GM19025 (cell line): ENCODE data around the gene PRKCE.

Experiments
- ATAC-seq: cut with Tn5 transposase; IDR thresholded peaks from one replicate; pipeline ENCODE4 v1.9.1; 2021; ENCODE audit warnings: mild to moderate bottlenecking, low read depth, moderate library complexity; ENCODE audit not compliant: unreplicated experiment

Gene PRKCE

DNA sequence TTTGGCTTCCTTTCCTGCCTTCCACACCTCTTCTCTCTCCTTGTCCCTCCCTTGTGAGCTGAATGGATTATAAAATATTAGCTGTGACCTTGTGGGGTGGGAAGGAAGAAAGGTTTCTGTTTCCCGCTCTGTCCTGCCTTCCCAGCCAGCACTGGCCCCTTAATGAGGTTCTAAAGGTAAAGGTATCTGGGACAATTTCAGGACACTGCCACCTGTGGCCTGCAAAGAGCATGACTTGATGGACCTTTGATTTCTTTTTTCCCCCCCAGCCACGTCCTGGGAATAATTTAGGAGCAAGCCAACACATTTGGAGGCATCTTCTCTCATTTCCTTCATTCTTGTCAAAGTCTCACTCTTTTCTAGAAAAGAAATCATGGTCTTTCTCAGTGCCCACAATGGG lies 399.0 kb downstream of the PRKCE start:
- ATAC-seq, result no peak

DNA sequence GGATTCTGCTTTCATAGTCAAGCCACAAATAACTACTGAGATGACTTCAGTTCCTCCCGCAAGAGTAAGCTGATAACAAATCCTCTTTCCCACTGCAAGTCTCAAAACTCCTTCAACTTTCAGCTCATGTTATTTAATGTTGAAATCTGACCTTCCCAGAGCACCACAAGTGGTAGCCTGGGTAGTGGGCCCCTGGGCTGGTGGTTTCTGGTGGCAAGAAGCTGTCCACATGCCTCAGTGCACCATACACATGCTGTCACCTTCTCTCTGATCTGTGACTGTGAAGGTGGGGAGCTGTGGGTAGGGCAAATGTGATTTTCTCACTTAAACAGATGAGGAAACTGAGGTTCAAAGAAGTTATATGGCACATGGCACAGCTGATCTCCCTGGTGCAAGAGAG lies 399.6 kb downstream of the PRKCE start:
- no peak for ATAC-seq

GRCh38 chr2:46053564-46053963 lies 402.1 kb downstream of the PRKCE start:
- ATAC-seq, result no peak

GRCh38 chr2:46056541-46056940 lies 405.1 kb downstream of the PRKCE start:
- no peak for ATAC-seq

GRCh38 chr2:46058140-46058539 lies 406.7 kb downstream of the PRKCE start:
- ATAC-seq, result no peak

GRCh38 chr2:46062637-46063412 lies 411.4 kb downstream of the PRKCE start:
- no peak for ATAC-seq

DNA sequence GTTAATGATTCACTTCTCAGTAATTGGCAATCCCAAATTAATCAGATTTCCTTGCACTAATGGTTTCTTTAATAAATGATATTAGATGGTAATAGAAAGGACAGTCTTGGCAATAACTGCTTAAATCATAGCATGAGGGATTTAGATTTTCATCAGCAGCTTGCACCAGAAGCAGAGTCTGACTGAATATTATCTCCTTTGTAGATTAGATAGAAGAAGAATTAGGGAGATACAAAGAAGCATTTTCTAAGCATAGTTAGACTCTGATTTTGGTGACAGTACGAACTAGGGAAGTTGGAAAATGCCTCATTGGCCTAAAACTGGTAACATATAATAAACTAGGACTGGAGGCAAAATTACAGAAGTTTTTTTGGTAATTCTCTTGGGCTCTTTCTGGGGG lies 412.9 kb downstream of the PRKCE start:
- no peak for ATAC-seq

DNA sequence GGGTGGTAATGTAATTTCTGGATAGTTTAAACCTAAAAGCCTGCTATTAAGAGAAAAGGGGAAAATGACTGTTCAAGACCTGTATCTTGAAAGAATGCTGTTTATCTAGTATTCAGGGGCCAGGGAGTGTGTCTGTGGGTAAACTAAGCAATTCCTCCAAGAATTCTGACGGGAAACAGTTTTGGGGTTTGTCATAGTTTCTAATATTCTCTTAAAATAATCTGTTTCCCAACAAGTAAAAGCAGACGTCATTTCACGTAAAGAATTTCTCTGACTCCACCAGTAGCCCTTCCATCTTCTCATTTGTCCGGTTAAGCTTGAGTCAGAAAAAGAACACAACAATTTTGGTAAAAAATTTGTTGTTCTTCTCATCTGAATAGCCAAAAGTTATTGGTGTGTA lies 413.7 kb downstream of the PRKCE start:
- ATAC-seq, result no peak

- ATAC-seq, result no peak
These were observed 414.6 kb downstream of the PRKCE start for GRCh38 chr2:46066116-46066515.

DNA sequence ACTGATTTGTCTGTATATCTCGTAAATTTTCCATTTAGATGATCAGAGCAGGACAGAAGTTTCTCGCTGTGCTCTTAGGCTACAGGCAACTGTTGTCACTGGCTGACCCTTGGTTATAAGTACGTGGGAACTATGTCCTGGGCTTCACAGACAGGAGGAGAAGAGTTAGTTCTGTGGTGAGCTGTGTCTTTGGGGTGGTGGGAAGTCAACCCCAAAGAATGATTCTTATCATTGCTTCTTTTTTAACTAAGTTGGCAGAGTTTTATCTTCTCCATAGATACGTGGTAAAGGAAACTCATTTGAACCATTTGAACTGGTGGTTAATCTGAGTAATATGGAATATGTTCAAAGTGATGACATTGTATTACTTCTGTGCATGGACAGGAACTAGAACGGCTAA lies 415.1 kb downstream of the PRKCE start:
- ATAC-seq, result no peak

- ATAC-seq, result no peak
These were observed 415.6 kb downstream of the PRKCE start for GRCh38 chr2:46067062-46067461.

DNA sequence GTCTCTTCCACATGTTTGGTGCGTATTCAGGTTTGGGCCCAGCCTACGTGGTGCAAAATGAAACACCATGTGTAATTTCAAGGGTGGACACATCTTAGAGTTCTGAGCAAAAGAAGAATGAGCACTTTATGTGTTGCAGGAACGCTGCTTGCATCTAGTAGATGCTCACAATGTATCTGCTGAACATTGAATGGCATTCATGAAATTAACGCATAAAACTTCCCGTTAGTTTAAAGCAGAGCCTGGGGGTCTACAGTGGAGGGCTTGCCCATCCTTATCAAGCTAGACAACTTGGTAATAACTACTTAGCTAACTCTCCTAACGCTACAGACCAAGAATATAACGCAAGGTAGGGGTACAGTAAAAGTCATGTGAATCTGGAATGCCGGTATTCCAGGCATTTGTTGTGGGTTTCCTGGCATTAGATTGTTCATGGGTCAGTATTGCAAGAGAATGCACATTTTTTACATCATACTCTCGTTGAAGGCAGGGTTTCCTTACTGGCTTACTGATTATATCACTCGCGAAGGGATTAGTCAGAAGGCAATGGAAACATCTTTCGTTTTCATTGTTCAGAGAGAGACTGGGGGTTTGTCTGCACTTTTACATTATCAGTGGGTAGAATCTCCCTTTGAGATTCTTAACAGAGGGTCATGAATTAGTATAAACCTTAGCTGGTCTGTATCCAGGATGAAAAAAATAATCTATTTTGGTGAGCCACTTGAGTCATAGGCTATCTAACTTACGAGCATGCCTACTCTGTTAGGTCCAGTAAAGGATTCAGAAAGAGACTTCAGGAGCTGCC lies 416.2 kb downstream of the PRKCE start:
- ATAC-seq, result no peak

- no peak for ATAC-seq
These were observed 417.2 kb downstream of the PRKCE start for GRCh38 chr2:46068636-46069035.

DNA sequence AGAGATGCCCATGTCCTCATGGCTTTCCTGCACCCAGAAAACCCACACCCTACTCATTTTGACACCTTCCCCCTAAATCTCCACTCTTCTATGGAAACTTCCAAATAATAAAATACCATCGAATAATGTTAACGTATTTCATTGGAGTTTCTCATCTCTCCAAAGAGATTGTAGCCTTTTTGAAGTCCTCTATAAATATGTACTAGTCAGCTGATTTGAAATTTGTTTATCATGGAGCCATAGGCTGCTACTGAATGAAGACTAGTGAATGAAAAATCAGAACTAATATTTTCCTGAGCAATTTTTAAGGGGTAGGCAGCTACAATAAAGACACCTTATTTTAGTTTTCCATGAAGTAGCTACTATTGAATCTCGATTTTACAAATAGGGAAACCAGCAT lies 419.6 kb downstream of the PRKCE start:
- ATAC-seq, result no peak

GRCh38 chr2:46072101-46072820 lies 420.8 kb downstream of the PRKCE start:
- no peak for ATAC-seq

DNA sequence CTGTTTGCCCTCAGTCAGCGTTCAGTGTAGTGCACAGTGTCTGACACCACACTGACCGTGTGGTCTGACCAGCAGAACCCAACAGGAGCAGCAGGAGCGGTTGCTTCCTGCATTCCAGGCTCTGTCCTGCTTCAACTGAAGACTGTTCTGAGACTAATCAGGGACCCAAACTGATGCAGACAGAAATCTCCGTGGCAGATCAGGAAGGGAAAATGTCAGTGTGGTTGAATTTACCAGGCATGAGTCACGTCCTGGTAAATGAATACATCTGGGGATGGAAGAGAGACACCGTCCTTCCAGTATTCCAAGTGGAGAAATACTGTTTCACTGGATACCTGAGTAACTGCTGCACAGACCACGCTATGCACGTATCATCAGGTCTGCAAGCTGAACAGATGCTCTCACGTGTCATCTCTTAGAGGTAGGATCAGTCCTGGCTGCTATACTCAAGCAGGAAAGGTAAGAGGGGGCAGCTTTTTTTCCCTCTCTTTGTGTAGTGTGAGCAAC lies 422.1 kb downstream of the PRKCE start:
- ATAC-seq, result no peak

DNA sequence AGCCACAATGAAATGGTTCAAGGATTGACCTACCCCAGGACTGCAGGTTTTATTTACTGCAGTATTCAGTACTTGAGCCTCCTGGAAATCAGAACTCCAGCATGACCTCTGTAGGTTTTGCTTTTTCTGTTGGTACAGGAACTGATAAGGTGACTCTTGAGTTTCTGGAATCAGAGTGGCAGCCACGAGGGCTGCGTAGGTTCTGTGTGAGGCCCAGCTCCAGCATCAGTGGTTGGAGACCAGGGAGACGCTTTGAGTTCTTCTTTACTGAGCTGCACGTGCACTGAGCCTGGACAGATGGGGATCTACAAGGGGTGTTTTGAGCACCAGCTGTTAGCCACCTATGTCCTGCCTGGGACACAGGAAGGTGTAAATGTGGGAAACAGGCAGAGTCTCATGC lies 423.0 kb downstream of the PRKCE start:
- ATAC-seq, result no peak

DNA sequence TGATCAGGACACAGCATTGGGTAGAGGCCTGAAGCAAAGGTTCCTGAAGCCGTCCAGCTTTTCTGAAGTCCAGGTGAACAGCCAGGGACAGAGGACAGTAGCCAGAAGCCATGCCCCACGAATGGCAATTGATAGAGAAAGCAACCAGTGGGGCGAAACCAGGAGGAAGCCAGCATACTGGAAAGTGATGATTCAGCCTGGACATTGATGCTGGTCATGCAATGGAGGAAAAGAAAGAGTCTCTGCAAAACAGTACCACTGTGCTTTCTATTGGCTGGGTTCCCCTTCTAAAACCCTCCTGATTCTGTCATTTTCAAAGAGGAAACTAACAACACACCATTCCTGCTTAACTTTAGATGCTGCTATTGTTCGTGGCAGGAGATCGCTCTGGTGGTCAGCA lies 424.4 kb downstream of the PRKCE start:
- no peak for ATAC-seq

- no peak for ATAC-seq
These were observed 424.8 kb downstream of the PRKCE start for GRCh38 chr2:46076251-46076650.

- no peak for ATAC-seq
These were observed 425.4 kb downstream of the PRKCE start for GRCh38 chr2:46076875-46077274.

DNA sequence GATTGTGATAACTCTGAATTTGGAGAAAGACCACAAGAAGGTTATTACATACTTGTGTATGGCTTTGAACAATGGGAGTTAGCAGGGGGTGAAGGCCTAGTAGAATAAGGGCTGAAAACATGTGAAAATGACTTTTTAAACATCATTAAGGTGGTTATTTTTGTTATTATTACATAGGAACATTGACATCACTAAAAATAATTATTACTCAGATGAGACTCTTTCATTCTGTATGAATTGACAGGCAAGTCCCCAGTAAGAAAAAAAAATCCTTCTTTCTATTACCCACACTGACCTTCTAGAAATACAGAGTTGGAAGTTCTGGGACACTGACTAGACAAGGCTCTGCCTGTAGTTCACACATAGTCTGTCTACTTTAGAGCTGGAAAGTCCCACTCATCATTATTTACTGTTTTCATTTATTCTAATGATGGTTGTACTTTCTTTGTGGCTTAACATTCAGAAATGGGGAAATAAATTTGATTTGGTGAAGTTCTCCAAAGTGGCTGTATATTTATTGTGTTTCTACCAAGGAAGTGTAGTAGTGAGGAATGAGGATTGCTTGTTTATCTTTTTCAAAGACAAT lies 426.1 kb downstream of the PRKCE start:
- no peak for ATAC-seq
